ENCODE measurements around the gene DIDO1.
"Not testable (repeated sequence)": the region's sequence is repeated elsewhere in the genome, so short reads cannot be mapped to it uniquely, and the experiment has no call there.

GRCh38 chr20:62960446-62961309 is 34.4 kb upstream of the DIDO1 start:
- not testable (repeated sequence) for TF ChIP-seq CTCF, POLR2A, EP300 (IDR thresholded peaks at IDR 0.05)
